HG02642 (cell line): ENCODE results near the gene RGS2.

ENCODE experiments used
- ATAC-seq: cut with Tn5 transposase; IDR thresholded peaks from one replicate; pipeline ENCODE4 v1.9.1; 2021; ENCODE audit warnings: mild to moderate bottlenecking; ENCODE audit not compliant: unreplicated experiment, poor library complexity

Gene RGS2

DNA sequence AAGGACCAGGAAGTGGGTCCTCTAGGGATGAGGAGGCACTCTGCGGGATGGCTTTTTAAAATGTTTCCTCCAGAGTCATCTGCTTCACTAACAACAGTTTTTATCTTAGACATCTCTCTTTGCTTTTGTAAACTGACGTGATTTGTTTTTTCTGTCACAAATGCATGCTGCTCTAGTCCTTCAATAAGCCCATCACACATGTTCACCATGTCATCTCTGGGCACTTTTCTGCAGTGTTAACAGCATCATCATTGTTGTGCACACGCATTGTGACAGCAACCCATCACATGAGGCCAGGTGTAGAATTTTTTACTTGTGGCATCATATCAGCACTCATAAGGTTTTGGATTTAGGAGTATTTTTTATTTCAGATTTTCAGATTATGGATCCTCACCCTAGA is 12.5 kb downstream of the RGS2 start:
- no peak for ATAC-seq

DNA sequence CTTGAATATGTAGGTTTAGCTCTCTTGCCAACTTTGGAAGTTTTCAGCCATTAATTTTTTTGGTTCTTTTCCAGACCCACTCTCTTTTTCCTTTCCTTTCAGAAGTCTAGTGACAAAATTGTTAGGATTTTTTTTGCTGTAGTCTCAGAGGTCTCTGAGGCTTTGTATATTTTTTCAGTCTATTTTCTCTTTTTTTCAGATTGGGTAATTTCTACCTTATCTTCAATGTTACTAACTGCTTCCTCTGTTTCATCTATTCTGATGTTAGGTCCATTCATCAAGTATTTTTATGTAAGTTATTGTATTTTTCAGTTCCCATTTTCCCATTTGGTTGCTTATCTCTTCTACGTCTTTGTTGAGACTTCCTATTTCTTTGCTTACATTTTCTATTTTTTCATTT is 15.7 kb downstream of the RGS2 start:
- no peak for ATAC-seq

DNA sequence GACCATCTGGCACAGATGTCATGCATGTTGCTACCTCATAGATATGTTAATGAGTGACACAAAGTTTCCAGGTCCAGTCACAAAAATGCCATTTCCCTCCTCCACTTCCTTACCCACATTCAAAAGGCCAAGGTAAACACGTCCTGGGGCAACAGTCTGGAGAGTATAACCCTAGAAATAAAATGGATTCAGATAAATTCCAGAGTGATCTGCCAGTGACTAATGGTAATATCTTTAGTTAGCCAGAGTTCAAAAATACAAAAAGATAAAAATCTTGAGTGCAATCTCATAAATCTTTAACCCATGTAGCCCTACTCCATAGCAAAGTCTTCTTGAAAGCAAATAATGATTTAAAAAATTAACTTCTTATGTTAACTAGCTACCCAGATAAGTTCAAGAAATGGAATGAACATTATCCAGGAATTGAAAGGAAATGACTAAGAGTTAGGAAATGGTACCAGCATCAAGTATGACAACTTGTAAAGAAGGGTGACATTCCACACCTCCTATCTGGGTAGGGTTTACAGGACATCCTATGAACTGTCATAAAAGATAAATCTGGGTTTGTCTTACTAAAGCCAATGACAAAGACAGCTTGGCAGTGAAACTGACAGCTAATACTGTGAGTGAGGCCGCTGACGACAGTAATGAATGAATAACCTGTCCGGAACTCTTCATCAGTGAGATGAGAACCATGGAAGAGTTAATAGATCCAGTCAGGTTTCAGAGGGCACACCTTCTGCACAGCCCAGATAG is 18.1 kb downstream of the RGS2 start:
- ATAC-seq: peak; percentile 69

DNA sequence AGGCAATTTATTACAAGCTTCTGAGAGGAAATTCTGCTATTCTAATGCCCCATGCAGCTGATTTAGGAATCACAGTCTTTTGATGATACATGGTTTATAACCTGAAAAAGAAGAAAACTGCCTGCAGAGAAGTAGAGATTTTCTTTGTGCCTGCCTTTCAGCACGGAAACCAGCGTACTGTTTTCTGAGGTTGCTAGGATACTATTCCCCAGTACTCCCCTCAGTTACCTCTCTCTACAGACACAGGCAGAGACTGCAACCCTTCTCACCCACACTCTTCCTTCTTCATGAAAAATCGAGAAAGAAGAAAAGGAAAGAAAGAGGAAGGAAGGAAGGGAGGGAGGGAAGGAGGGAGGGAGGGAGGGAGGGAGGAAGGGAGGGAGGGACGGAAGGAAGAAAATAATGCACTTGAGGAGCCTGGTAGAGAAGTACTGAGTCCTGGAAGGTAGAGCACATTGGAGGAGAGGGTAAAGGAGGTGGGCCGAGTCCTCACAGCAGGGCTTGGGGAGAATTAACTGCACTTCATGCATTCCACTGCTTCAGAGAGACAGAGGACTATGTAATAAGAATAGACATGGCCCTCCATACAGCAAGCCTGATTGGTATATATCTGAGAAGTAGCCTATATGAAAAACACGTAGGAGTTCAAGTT is 21.9 kb downstream of the RGS2 start:
- no peak for ATAC-seq

DNA sequence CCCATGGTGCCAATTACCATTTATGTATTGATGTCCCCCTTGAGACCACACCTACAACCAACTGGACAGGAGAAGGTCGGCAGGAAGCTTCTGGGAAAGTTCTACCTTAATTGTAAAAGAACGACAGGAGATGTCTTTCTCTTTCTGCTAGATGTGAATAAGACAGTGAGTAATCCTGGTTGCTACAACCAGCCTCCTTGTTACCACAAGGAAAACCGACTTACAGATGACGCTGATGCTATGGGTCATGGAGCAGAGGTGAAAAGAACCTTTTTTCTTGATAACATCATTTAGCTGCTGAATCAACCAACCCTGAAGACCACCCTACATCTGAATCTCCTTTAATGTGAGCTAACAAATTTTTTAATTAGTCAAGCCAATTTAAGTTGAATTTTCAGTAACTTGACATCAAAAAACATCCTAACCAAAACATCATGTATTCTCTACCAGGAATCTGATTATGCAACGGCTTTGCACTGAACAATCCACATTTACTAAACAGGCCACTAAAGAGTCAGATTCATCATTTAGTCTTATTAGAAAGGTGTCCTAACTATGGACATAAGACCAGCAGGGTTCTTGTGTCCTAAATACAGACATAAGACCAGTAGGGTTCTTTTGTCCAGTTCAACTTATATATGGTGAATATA is 23.0 kb downstream of the RGS2 start:
- no peak for ATAC-seq

DNA sequence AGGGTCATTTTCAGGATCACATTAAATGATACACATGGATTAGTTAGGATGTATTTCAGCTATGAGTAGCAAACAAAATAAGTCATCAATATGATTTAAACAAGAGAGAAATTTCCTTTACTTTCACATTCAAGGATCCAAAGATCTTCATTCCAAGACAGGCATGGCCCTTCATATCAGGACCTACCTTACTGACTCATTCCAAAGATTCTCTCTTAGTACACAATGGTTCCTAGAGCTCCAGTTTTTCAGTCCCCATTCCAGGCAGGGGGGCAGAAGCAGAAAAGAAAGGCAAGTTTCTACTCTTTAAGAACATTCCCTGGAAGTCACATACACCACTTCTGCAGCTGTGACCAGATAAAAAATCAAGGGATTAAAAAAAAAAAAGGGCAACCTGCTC is 23.7 kb downstream of the RGS2 start:
- no peak for ATAC-seq

DNA sequence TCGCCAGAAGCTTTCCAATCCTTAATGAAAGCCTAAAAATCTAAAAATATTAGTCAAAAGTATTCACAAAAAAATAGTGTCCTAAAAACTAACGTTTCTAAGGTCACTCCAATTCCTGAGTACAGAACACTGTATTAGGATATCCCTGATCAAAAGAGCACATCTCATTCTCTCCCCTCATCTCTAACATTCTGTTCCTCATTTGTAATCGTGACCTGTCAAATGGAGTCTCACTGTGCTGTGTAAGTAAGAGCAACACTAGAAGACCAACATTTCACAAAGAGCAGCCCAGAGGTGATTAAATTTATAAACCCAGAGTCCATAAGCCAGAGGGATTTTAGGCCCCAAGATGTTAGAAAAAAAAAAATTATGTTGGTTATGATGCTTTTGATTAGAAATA is 26.3 kb downstream of the RGS2 start:
- ATAC-seq: no peak

DNA sequence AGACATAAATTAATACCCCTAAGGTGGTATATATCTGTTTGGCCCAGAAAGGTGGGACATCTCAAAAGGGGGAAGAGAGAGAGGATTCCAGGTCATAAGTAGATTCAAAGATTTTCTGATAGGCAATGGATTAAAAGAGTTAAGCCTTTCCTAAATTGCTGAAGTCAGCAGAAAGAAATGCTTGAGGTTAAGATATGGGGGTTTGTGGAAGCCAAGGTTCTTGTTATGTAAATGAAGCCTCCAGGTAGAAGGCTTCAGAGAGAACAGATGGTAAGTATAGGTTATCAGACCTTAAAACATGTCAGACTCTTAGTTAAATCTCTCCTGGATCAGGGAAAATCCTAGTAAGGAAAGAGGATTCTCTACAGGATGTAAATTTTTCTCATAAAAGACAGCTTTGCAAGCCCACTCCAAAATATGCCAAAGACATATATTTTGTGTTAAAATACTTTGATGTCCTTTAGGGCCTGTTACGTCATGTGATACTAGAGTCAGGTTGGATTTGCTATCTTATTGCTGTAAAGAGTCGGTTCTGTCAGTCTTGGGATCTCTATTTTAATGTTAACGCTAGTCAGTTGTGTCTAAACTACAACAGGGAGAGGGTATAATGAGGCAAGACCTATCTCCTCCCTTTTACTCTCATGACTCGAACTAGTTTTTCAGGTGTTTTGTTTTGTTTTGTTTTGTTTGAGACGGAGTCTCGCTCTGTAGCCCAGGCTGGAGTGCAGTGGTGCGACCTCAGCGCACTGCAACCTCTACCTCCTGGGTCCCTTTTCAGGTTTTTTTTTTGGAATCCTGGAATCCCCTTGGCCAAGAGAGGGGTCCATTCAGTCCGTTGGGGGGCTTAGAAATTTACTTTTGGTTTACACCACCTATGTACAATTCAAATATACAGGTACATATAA is 30.6 kb downstream of the RGS2 start:
- ATAC-seq: no peak

DNA sequence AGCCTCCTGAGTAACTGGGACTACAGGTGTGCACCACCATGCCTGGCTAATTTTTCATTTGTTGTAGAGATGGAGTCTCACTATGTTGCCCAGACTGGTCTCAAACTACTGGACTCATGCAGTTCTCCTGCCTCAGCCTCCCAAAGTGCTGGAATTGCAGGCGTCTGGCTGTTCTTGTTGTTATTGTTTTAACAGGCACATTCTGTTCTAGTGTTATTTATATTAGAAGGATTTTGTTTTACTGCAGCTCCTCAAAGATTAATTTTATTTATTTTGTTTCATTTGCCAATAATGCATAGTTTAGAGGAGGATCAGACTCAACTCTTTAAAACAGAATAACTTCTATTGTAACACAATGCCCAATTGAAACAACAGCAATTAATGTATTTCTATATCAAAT is 35.5 kb downstream of the RGS2 start:
- no peak for ATAC-seq

DNA sequence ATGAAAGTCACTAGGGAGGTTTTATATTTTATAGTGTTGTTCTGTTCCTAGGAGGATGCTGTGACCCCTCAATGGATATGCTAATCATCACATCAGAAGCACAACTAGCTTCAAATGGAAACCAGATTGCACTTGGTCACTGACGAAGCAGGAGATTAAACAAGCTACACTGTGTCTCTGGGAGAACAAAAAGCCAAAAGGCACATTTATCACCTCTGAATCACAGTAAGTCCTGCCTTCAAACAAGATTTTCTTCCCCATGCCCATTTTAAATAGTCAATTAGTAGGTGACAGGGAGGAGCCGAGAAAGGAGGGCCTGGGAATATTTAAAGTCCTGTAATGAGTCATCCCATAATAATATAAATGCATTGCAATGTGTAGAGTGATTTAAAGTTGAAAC is 38.1 kb downstream of the RGS2 start:
- no peak for ATAC-seq

DNA sequence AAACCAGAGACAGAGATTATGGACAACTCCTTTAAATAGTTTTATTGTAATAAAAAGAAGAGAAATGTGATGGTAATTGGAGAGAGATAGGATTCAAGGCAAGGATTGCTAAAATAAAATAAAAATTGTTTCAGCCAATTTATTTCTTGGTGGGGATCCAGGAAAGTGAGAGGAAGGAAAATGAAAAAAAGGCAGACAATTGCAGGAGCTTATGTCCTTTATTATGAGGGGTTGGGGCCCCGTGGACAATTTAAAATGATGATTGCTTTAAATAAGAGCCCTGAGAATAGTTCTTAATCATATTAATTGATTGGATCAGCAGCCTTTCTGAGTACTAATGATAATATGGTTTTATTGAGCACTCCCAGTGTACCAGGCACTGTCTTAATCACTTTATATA is 40.2 kb downstream of the RGS2 start:
- no peak for ATAC-seq

DNA sequence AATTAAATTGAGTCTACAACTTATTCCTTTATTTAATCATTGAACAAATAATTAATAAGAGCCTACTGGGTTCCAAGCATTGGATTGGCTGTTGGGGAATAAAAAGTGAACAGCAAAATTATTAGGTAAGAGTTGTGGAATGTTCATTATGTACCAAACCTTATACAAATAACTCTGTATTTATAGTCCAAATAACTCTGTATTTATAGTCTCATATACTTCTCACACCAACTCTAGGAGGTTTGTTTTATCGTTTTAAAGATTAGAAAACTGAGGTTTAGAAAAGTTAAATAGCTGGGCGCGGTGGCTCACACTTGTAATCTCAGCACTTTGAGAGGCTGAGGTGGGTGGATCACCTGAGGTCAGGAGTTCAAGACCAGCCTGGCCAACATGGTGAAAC is 40.6 kb downstream of the RGS2 start:
- ATAC-seq: no peak

DNA sequence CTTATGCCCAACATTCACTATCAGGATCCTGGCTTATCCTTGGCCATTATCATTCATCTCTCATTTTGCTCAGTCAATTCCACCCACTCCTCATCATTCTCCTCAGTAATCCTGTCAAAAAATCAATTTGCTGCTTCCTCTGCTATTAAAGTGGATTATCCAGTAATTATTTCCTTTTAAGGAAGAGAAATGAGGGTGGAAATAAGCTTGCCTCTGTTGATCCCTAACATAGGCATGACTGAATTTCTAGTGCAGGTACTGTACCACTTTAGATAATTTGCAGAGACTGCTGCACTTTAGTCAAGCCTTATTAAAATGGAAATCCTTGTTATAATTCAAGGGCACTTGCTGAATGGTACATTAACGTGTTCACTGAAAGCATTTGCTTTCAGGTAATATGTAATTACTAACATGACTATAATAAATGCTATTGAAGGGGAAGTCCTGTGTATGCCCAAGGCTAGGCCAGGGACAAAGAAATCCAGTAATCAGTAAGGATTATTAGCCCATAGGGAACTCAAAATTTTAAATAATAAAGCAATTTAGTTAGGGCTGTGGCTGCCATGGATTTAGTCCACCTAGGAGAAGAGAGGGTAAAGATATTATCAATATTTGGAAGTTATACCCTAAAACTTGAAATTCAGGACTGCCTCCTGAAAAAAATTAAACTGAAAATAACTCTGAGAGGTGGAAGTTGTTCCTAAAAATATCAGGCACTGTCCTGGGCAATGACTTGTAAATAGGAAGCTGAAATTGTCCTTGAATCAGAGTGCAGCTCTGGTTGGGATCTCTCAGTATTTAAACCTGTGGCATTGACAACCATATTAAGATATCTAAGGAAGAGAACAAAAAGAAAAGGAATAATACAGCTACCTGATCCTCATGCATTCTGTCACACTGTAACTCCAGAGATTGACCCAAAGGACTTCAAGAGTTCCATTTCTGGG is 43.4 kb downstream of the RGS2 start:
- ATAC-seq: no peak

DNA sequence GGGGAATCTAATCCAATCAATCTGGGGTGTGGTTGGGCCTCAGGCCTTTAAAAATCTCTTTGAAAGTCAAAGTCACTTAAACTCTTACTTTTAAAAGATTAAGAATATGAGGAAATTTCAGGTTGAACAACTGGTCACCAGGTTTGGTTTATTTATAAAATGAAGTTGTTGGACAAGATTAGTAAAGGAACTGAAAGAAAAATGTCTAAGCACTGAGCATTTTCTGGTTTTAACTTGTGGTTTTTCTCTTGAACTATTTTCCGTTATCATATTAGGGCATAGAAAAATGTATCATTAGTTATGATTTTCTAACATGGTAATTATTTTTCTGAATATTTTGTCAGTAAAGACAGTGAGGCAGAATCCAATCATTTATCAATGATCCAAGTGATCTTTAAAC is 49.6 kb downstream of the RGS2 start:
- no peak for ATAC-seq

DNA sequence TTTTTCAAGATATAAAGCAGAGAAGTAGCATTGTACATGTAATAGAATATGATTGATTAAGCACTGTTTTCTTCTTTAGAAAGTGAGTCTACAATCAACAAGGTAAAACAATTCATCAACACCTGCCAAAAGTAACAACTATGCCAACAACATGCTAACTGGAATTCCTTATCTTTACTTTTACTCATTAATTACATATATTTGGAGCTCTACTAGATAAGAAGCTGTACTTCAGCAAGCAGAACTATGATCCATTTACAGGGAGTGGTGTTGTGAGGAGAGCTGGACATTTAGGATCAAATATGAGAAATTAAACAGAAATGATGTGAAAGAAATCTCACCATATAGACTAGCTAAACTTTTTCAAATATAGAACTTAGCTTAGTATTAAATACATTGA is 51.0 kb downstream of the RGS2 start:
- no peak for ATAC-seq

DNA sequence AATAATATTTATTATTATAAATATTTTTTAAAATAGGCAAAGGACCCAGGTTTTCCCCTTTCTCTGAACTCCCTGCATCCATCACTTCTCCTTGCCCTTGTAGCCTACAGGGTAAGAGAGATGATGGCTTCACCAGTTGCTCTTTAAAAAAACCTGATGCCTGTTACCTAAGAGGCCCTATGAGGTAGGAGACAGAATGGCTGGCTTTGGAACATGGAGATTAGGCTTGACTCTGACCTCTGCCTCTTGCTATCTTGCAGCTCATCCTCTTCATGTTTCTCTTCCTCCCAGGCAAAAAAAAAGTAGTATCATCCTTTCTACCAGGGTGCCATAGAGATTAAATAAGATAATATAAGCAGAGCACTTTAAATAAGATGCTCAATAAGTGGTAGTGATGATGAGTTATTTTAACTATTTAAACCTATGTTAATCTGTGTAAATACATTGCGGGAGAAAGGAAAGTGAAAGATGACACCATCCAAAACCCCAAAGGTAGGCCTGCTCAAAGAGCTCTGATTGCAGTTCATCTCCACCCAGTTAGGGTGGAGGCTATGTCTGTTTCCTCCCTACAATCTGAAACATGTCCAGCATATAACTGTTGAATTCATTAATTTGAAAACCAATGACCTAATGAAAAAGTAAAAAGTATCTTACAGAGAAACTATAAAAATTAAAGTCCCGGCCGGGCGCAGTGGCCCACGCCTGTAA is 51.8 kb downstream of the RGS2 start:
- no peak for ATAC-seq

DNA sequence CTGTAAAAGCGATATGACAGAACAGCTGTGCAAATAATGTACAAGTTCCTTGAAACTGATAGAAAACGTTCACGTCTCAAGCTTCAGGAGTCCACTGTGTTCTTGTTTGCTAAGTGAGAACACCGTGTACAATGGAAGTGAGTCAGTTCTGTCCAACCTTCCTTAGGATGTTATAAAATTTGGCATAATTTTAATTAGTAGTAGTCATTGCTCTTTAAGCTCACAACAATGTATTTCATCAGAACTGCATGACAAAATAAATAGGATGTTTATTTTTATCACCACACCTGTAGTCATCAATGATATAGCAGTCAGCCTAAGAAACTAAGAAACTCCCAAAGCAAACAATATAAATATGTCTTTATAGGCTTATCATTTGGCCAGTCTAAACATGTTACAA is 53.0 kb downstream of the RGS2 start:
- ATAC-seq: no peak
